Gastrocnemius medialis (tissue), 4 donors: Measurements from ENCODE around the gene IRAK2.

Experiments used
- POLR2A ChIP-seq, 2 donors: fragments of 450-650 bp; IDR thresholded peaks; one replicate each; pipeline ENCODE4 v1.6.1; 2017; ENCODE audit warnings: antibody characterized with exemption in 2 of 2, mild to moderate bottlenecking in 2 of 2, moderate library complexity in 2 of 2
- TF ChIP-seq, protein P1 (sequence below), 5 experiments: fragments of 450-650 bp in 3 of 5; fragments of 200-600 bp in 2 of 5; sonication (generic) in 2 of 5; IDR thresholded peaks in 4 of 5; conservative IDR thresholded peaks in 1 of 5; 1 replicate in 4 of 5; 2 replicates in 1 of 5; pipeline ENCODE4 v1.5.1; 2016 to 2019; ENCODE audit warnings: antibody characterized with exemption in 5 of 5, mild to moderate bottlenecking in 3 of 5, moderate library complexity in 3 of 5

DNA sequence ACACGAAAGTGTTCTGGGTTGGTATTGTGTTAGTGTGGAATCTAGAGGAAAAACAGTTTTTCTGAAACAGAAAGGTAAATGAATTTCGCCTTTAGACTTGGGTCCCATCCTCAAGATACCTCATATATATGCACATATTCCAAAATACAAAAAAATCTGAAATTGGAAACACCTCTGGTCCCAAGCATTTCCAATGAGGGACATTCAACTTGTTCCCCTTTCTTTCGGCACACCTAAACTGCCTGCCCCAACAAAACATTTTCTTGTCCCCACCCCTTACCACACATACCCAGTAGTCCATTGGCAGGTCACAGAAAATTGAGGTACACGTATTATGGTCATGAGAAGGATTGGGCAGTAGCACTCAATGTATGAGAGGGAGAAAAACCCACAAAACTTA is 9.1 kb upstream of the IRAK2 start:
- TF ChIP-seq, protein P1, sequence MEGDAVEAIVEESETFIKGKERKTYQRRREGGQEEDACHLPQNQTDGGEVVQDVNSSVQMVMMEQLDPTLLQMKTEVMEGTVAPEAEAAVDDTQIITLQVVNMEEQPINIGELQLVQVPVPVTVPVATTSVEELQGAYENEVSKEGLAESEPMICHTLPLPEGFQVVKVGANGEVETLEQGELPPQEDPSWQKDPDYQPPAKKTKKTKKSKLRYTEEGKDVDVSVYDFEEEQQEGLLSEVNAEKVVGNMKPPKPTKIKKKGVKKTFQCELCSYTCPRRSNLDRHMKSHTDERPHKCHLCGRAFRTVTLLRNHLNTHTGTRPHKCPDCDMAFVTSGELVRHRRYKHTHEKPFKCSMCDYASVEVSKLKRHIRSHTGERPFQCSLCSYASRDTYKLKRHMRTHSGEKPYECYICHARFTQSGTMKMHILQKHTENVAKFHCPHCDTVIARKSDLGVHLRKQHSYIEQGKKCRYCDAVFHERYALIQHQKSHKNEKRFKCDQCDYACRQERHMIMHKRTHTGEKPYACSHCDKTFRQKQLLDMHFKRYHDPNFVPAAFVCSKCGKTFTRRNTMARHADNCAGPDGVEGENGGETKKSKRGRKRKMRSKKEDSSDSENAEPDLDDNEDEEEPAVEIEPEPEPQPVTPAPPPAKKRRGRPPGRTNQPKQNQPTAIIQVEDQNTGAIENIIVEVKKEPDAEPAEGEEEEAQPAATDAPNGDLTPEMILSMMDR (IDR thresholded peaks at IDR 0.05 in 4 of 5, conservative IDR thresholded peaks at IDR 0.05 in 1 of 5): no peak
- TF ChIP-seq POLR2A (IDR thresholded peaks at IDR 0.05): no peak
